OCI-LY7 (cell line): Measurements from ENCODE around the gene CCT2. TPM values are rescaled to one million over a fixed set of nuclear protein-coding genes. Genes with fewer than 3 reads are reported as not detected.

Experiments
- BruUV-seq: library from RNA; stranded (reverse); fragments of 400-500 nt; replicated peaks from 2 replicates; lab custom pipeline; 2021; lab: Mats Ljungman, UMichigan
- CTCF ChIA-PET: fragments of 300-600 bp; sonication (Branson Sonifier 250); formaldehyde crosslinking; loops from one replicate; lab custom pipeline; 2022; ENCODE audit warnings: antibody characterized with exemption; ENCODE audit not compliant: unreplicated experiment; lab: Charles Lee
- POLR2A ChIA-PET: fragments of 300-600 bp; sonication (Branson Sonifier 250); formaldehyde crosslinking; loops from one replicate; lab custom pipeline; 2022; ENCODE audit warnings: antibody characterized with exemption; lab: Charles Lee
- DNase-seq: peaks from one replicate; pipeline ENCODE4 v3.0.0-alpha.2; 2015; ENCODE audit warnings: low spot score
- H2AFZ ChIP-seq: fragments of 200-600 bp; sonication (generic), shearing (Covaris generic); 2 replicates; pipeline ENCODE4 v1.6.1; 2014; ENCODE audit warnings: mild to moderate bottlenecking, antibody characterized with exemption, low read length, moderate library complexity
- H3K27ac ChIP-seq: fragments of 200-600 bp; sonication (generic); 2 replicates; pipeline ENCODE4 v1.5.1; 2014; ENCODE audit warnings: mixed run types, low read depth, mild to moderate bottlenecking, moderate library complexity, low read length, inconsistent platforms; ENCODE audit not compliant: poor library complexity, severe bottlenecking
- H3K36me3 ChIP-seq: fragments of 200-600 bp; sonication (generic); 2 replicates; pipeline ENCODE4 v1.6.1; 2014; ENCODE audit warnings: mild to moderate bottlenecking, antibody characterized with exemption, low read length, moderate library complexity, mixed read lengths; ENCODE audit not compliant: insufficient read depth
- H3K4me1 ChIP-seq: fragments of 200-600 bp; sonication (generic); 2 replicates; pipeline ENCODE4 v1.5.1; 2014; ENCODE audit warnings: mild to moderate bottlenecking, low read length; ENCODE audit not compliant: insufficient read depth, poor library complexity, severe bottlenecking
- H3K4me2 ChIP-seq: fragments of 200-600 bp; sonication (generic); 2 replicates; pipeline ENCODE4 v1.6.1; 2014; ENCODE audit warnings: mild to moderate bottlenecking, low read length
- H3K4me3 ChIP-seq: fragments of 200-600 bp; sonication (generic); 2 replicates; pipeline ENCODE4 v1.5.1; 2014; ENCODE audit warnings: mild to moderate bottlenecking, low read depth, low read length; ENCODE audit not compliant: poor library complexity, severe bottlenecking
- H3K79me2 ChIP-seq: fragments of 200-600 bp; sonication (generic); 2 replicates; pipeline ENCODE4 v1.6.1; 2016; ENCODE audit warnings: low read depth, mild to moderate bottlenecking, low read length, moderate library complexity, mixed read lengths; ENCODE audit not compliant: insufficient read depth
- H3K9me2 ChIP-seq: fragments of 200-600 bp; sonication (generic); 2 replicates; pipeline ENCODE4 v1.6.1; 2016; ENCODE audit warnings: mild to moderate bottlenecking, low read length, mixed read lengths; ENCODE audit not compliant: insufficient read depth
- H3K9me3 ChIP-seq: fragments of 200-600 bp; sonication (generic); 2 replicates; pipeline ENCODE4 v1.6.1; 2014; ENCODE audit warnings: mild to moderate bottlenecking, mixed run types, low read length, mixed read lengths
- H4K20me1 ChIP-seq: fragments of 200-600 bp; sonication (generic); 2 replicates; pipeline ENCODE4 v1.6.1; 2014; ENCODE audit warnings: mild to moderate bottlenecking, antibody characterized with exemption, low read length, moderate library complexity, mixed read lengths; ENCODE audit not compliant: insufficient read depth
- CTCF ChIP-seq: fragments of 200-600 bp; sonication (generic); conservative IDR thresholded peaks from 2 replicates; pipeline ENCODE4 v1.5.1; 2014; ENCODE audit warnings: mild to moderate bottlenecking, antibody characterized with exemption, low read length, moderate library complexity, mixed read lengths
- EZH2phosphoT487 ChIP-seq: fragments of 200-600 bp; sonication (generic); IDR thresholded peaks from 2 replicates; pipeline ENCODE4 v1.6.1; 2018; ENCODE audit warnings: low read depth, borderline replicate concordance, mild to moderate bottlenecking, mixed run types, antibody characterized with exemption, low read length, moderate library complexity, mixed read lengths
- intact Hi-C: fragments of 100-400 bp; cut with micrococcal nuclease; formaldehyde crosslinking; loops from one replicate; pipeline ENCODE4 v1.10.0; 2022; ENCODE audit not compliant: unreplicated experiment
- total RNA-seq, 2 experiments: library from RNA; depleted of rRNA in 1 of 2; stranded (reverse); fragments of >200 nt in 1 of 2; shearing (Covaris generic) in 1 of 2; gene quantifications; 2 replicates each; pipeline ENCODE4 v1.2.3, GENCODE V29; 2014 to 2022

Gene CCT2
- total RNA-seq, 2 experiments from 2014 or later: 248 to 317 TPM

DNA sequence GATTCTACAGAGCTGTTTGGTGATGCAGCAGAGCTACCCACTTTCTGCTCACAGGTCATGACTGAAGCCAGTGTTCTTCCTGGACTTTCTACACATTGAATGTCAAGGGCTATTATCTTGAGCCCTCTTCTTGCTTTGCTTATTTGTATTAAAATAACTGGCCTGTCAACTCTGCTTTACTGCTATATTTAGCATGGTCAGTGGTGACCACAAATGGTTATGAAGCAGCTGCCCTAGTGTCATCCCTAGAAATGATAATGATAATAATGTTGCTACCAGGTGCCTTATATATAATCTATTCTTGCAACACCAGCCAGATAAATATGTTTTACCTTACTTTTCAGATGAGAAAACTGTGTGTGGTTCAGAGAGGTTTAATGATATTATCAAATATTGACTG, 28.1 kb downstream of the CCT2 start:
- no peak for DNase-seq
- ChIA-PET POLR2A (interaction anchor here (0.5 kb wide), 1 partner anchor 459 kb away, joined by 3 read pairs; no protein-coding TSS in a partner anchor), CTCF (no interaction called here)
- Histone ChIP-seq H3K4me2 (no peak overlapping the region), H3K4me3 (no peak overlapping the region), H3K9me3 (no peaks in the 10 kb centered on the region), H3K79me2 (no peaks in the 10 kb centered on the region), H4K20me1 (no peaks in the 10 kb centered on the region), H3K27ac (no peak overlapping the region), H2AFZ (no peak overlapping the region), H3K9me2 (no peaks in the 10 kb centered on the region), H3K36me3 (no peaks in the 10 kb centered on the region), H3K4me1 (no peaks in the 10 kb centered on the region)
- intact Hi-C loops: no loop called here
- BruUV-seq: no TSS peak
- TF ChIP-seq EZH2phosphoT487 (no peak), CTCF (no peak)

- no peaks in the 10 kb centered on the region for H3K79me2 ChIP-seq
- H3K36me3 ChIP-seq: no peaks in the 10 kb centered on the region
- CTCF ChIA-PET: no interaction called here
- H3K4me1 ChIP-seq: no peaks in the 10 kb centered on the region
- no peak overlapping the region for H3K4me2 ChIP-seq
- BruUV-seq: no TSS peak
- H4K20me1 ChIP-seq: no peaks in the 10 kb centered on the region
- intact Hi-C loops: no loop called here
- no peaks in the 10 kb centered on the region for H3K9me2 ChIP-seq
- H3K4me3 ChIP-seq: no peak overlapping the region
- POLR2A ChIA-PET: interaction anchor here (0.6 kb wide), 1 partner anchor 453 kb away, joined by 3 read pairs; no protein-coding TSS in a partner anchor
- no peak overlapping the region for H2AFZ ChIP-seq
- no peaks in the 10 kb centered on the region for H3K9me3 ChIP-seq
- no peak for DNase-seq
- TF ChIP-seq CTCF (no peak), EZH2phosphoT487 (no peak)
- H3K27ac ChIP-seq: no peak overlapping the region
These were observed 30.8 kb downstream of the CCT2 start for GRCh38 chr12:69616025-69616424.

DNA sequence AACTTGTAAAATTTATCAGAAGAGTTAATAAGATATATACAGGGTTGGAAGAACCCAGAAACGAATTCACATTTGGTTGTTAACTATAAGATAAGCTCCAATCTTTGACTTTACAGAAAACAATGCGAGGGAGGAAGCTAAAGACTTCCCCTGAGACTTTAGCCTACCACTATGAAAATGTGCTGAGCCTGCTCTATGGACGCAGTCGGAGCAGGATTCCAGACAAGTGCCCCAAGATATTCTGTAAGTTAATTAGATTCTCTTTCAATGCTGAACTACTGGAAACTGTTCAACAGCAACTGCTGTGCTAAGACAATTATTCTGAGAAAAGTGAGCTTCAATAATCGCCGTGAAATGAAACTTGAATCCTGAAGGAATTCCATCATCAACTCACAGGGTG, 33.8 kb downstream of the CCT2 start:
- CTCF ChIA-PET: no interaction called here
- Histone ChIP-seq H3K36me3 (no peaks in the 10 kb centered on the region), H3K4me1 (no peaks in the 10 kb centered on the region), H3K27ac (no peak overlapping the region), H3K79me2 (no peaks in the 10 kb centered on the region), H4K20me1 (no peaks in the 10 kb centered on the region), H3K9me3 (no peaks in the 10 kb centered on the region), H3K9me2 (no peaks in the 10 kb centered on the region), H3K4me2 (no peak overlapping the region), H2AFZ (no peak overlapping the region), H3K4me3 (no peak overlapping the region)
- no TSS peak for BruUV-seq
- intact Hi-C loops: no loop called here
- POLR2A ChIA-PET: interaction anchor here (0.6 to 1.3 kb wide), 6 partner anchors 33 to 327 kb away, joined by 3 to 4 read pairs (median 4); no protein-coding TSS in a partner anchor
- TF ChIP-seq CTCF (no peak), EZH2phosphoT487 (no peak)
- DNase-seq: no peak
